ENCODE results near the gene SYCP1.
"Not testable (repeated sequence)": the region's sequence is repeated elsewhere in the genome, so short reads cannot be mapped to it uniquely, and the experiment has no call there.

SYCP1 gene

GRCh38 chr1:114979278-114979891, 124.7 kb downstream of the SYCP1 start:
- DNase-seq (ENCODE audit: low read depth), result peak; percentile 58

GRCh38 chr1:114982251-114982650, 127.6 kb downstream of the SYCP1 start:
- DNase-seq (ENCODE audit: low read depth), result no peak

- DNase-seq (ENCODE audit: low read depth), result no peak
Observed at GRCh38 chr1:114986286-114986685, 131.6 kb downstream of the SYCP1 start.

- DNase-seq (ENCODE audit: low read depth), result no peak
Observed at GRCh38 chr1:114988095-114988494, 133.4 kb downstream of the SYCP1 start.

- DNase-seq (ENCODE audit: low read depth), result no peak
Observed at GRCh38 chr1:114997510-114998289, 143.0 kb downstream of the SYCP1 start.

- no peak for DNase-seq (ENCODE audit: low read depth)
Observed at GRCh38 chr1:115006191-115006590, 151.5 kb downstream of the SYCP1 start.

DNA sequence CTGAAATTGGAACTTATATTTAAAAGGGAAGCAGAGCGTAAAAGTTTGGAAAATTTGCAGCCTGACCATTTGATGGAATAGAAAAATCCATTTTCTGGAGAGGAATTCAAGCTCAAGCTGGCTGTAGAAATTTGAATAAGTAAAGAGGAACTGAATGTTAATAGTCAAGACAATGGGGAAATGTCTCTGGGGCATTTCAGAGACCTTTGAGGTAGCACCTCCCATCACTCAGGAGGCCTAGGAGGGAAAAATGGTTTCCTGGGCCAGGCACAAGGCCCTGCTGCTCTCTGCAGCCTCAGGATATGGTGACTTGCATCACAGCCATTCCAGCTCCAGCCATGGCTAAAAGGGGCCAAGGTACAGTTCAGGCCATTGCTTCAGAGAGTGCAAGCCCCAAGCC, 157.3 kb downstream of the SYCP1 start:
- DNase-seq (ENCODE audit: low read depth), result no peak

DNA sequence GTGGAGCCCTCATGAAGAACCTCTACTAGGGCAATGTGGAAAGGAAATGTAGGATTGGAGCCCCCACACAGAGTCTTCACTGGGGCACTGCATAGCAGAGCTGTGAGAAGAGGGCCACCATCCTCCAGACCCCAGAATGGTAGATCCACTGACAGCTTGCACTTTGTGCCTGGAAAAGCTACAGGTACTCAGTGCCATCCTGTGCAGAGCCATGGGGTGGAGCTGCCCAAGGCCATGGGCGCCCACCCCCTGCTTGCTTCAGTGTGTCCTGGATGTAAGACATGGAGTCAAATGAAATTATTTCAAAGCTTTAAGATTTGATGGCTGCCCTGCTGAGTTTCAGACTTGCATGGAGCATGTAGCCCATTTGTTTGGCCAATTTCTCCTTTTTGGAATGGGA, 157.8 kb downstream of the SYCP1 start:
- DNase-seq (ENCODE audit: low read depth), result no peak

GRCh38 chr1:115013792-115014191, 159.1 kb downstream of the SYCP1 start:
- DNase-seq (ENCODE audit: low read depth), result no peak

DNA sequence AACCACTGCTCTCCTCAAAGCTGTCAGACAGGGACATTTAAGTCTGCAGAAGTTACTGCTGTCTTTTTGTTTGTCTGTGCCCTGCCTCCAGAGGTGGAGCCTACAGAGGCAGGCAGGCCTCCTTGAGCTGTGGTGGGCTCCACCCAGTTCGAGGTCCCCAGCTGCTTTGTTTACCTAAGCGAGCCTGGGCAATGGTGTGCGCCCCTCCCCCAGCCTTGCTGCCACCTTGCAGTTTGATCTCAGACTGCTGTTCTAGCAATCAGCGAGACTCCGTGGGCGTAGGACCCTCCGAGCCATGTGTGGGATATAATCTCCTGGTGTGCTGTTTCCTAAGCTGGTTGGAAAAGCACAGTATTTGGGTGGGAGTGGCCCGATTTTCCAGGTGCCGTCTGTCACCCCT, 164.9 kb downstream of the SYCP1 start:
- not testable (repeated sequence) for DNase-seq (ENCODE audit: low read depth)

GRCh38 chr1:115021145-115021544, 166.5 kb downstream of the SYCP1 start:
- no peak for DNase-seq (ENCODE audit: low read depth)

GRCh38 chr1:115023593-115023992, 168.9 kb downstream of the SYCP1 start:
- no peak for DNase-seq (ENCODE audit: low read depth)

DNA sequence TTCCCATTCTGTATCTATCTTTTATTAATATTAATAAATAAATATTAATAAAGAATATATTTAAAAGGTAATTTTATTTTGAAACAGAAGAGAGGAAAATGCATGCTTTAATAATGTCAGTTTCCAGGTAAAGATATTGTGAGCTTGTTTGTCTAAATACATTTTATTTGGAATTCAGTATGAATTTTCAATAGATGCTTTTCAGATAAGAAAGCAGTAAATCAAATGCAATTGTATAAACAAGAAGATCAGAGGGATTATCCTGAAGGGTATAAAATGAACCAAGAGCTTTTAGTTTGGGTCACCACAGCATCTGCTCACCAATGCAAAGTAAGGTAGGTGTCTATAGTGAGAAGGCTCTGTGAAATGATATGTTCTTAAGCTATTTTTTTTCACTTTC, 174.9 kb downstream of the SYCP1 start, which contains the start of gene TSHB:
TSHB (plus strand) TSS at position 301 of the 400 bp plus-strand sequence. CDS start 3,537 bp downstream, outside the sequence.
- DNase-seq (ENCODE audit: low read depth), result no peak

DNA sequence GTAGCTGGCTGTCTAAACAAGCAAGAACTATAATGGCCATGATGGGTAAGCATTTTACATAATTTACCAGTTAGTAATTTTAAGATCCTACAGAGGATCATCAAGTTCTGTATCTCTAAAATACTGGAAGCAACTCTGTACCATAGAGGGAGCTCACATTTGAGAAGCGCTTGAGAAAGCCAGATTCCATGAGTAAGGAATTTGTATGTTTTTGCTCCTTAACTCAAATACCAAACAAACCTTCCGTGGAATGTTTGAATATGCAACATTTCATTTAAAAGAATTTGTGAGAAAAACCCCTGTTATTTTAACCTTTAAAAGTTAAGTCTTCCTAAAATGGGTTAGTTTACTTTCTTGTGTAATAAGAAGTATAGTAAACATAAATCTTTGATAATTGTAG, 176.9 kb downstream of the SYCP1 start:
- no peak for DNase-seq (ENCODE audit: low read depth)

- DNase-seq (ENCODE audit: low read depth), result no peak
Observed at GRCh38 chr1:115035652-115036051, 181.0 kb downstream of the SYCP1 start.

DNA sequence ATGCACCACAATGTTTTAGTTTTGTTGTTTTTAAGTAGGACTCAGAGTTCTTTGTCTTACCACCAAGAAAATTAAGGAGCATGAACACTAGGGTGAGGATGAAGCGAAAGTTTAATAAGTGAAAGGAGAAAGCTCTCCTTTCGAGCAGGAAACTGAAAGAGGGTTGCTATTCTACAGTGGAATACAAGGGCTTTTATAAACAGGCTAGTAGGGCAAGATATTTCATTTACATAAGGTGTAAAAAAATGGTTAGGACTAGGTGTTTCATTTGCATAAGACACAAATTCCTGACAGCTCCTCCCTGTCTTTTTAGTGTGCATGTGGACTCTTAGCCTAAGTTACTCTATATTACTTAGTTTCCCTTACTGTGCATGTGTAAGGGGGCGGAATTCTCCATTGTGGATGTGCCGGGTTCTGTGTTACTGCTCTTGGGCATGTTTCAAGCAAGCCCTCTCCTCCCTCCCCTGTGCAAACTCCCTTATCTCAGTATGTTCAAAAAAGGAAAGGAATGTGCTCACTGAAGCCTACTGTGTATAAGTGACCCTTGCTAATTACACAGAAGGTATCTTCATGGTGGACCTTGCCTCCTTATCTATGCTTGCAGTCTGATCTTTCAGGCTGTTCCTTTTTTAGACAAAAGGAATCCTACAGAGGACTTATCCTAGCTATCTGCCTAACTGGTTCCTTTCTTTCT, 182.3 kb downstream of the SYCP1 start:
- DNase-seq (ENCODE audit: low read depth), result no peak

GRCh38 chr1:115040501-115040900, 185.8 kb downstream of the SYCP1 start:
- no peak for DNase-seq (ENCODE audit: low read depth)

DNA sequence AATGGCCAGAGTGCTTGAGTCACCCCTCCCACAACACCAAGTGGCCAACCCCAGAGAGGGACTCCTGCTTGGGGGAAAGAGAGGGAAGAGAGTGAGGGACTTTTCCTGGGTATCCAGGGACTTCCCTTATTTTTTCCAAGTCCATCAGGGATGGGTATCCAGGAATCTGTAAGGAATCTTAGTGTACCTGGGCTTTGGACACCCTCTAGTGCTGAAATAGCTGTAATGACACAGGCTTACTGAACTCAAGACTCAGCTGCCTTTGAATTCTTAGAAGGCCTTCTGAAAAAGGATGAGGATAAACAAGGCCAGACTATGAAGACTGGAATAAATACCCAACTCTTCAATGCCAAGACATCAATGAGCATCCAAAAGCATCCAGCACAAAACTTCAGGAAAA, 187.0 kb downstream of the SYCP1 start:
- DNase-seq (ENCODE audit: low read depth), result no peak
